Measurements from ENCODE around the gene EPHB2.

DNA sequence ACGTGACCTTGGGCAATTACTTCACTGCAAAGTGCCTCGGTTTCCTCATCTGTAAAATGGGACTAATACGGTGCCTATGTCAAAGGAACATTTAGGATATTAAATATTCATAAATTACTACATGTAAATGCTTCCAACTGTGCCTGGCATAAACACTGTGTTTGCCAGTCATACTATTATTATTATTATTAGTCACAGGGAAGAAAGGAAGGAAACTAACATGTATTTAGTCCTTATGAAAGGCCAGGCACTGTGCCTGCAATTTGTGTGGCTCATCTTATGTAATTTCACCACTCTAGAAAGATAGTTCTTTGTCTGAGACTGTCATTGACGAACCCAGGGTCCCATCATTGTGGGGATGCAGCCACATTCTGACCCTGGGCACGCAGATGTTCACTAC is 45.0 kb downstream of the EPHB2 start:
- TF ChIP-seq POLR2A (IDR thresholded peaks at IDR 0.05), result no peak
- TF ChIP-seq, protein P1, sequence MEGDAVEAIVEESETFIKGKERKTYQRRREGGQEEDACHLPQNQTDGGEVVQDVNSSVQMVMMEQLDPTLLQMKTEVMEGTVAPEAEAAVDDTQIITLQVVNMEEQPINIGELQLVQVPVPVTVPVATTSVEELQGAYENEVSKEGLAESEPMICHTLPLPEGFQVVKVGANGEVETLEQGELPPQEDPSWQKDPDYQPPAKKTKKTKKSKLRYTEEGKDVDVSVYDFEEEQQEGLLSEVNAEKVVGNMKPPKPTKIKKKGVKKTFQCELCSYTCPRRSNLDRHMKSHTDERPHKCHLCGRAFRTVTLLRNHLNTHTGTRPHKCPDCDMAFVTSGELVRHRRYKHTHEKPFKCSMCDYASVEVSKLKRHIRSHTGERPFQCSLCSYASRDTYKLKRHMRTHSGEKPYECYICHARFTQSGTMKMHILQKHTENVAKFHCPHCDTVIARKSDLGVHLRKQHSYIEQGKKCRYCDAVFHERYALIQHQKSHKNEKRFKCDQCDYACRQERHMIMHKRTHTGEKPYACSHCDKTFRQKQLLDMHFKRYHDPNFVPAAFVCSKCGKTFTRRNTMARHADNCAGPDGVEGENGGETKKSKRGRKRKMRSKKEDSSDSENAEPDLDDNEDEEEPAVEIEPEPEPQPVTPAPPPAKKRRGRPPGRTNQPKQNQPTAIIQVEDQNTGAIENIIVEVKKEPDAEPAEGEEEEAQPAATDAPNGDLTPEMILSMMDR (IDR thresholded peaks at IDR 0.05), result no peak
